Immature natural killer cell (primary cell): Measurements from ENCODE around the gene AXL. TPM values are rescaled to one million over a fixed set of nuclear protein-coding genes. Genes with fewer than 3 reads are reported as not detected.
A peak's percentile ranks its signal among the peaks of the same experiment; 100 is the strongest.
"Not testable (repeated sequence)": the region's sequence is repeated elsewhere in the genome, so short reads cannot be mapped to it uniquely, and the experiment has no call there.

ENCODE experiments used
- DNase-seq, 3 donors: peaks; one replicate each; pipeline ENCODE4 v3.0.0; 2022; ENCODE audit warnings: mixed read lengths in 1 of 3
- H3K27ac Mint-ChIP-seq, 6 donors: one replicate each; pipeline ENCODE4 v1.8.0; 2020; ENCODE audit warnings: mixed read lengths in 6 of 6, mild to moderate bottlenecking in 5 of 6, inconsistent platforms in 4 of 6, moderate library complexity in 3 of 6
- H3K27me3 Mint-ChIP-seq, 3 donors: one replicate each; pipeline ENCODE4 v1.8.0; 2020 to 2021; ENCODE audit warnings: low read depth in 3 of 3, mild to moderate bottlenecking in 3 of 3, mixed read lengths in 3 of 3, moderate library complexity in 3 of 3, inconsistent platforms in 1 of 3
- H3K36me3 Mint-ChIP-seq, 3 donors: one replicate each; pipeline ENCODE4 v1.8.0; 2020; ENCODE audit warnings: mixed read lengths in 3 of 3, inconsistent platforms in 2 of 3, mild to moderate bottlenecking in 2 of 3
- H3K4me1 Mint-ChIP-seq, 2 donors: one replicate each; pipeline ENCODE4 v1.8.0; 2020; ENCODE audit warnings: inconsistent platforms in 2 of 2, mild to moderate bottlenecking in 2 of 2, mixed read lengths in 2 of 2, moderate library complexity in 1 of 2
- H3K4me3 Mint-ChIP-seq, 5 donors: one replicate each; pipeline ENCODE4 v1.8.0; 2020; ENCODE audit warnings: mild to moderate bottlenecking in 5 of 5, mixed read lengths in 5 of 5, inconsistent platforms in 3 of 5, moderate library complexity in 3 of 5
- H3K9me3 Mint-ChIP-seq, 6 donors: one replicate each; pipeline ENCODE4 v1.8.0; 2020; ENCODE audit warnings: mild to moderate bottlenecking in 6 of 6, mixed read lengths in 6 of 6, inconsistent platforms in 4 of 6, moderate library complexity in 3 of 6
- polyA plus RNA-seq, 3 donors: library from polyadenylated mRNA; unstranded; fragments of 300-500 nt; fragmentation: Illumina TruSeq; gene quantifications; one replicate each; pipeline ENCODE4 v1.2.3, GENCODE V29; 2021

Gene AXL
- polyA plus RNA-seq, 3 donors from 2014 or later: 0.61 to 1.2 (median 0.97) TPM

GRCh38 chr19:41194157-41194552, 24.9 kb upstream of the AXL start:
- Mint-ChIP-seq H3K4me1 (peaks cover 0 to 2% of the 10 kb centered on the region in 2 donors), H3K4me3 (no peak overlapping the region), H3K27me3 (peaks cover 9 to 23% (median 12%) of the 10 kb centered on the region in 3 donors), H3K27ac (no peak overlapping the region), H3K36me3 (no peaks in the 10 kb centered on the region), H3K9me3 (no peaks in the 10 kb centered on the region)
- DNase-seq: no peak

GRCh38 chr19:41195675-41196497, 23.1 kb upstream of the AXL start:
- H3K9me3 Mint-ChIP-seq: no peaks in the 10 kb centered on the region
- H3K4me1 Mint-ChIP-seq: peaks cover 0 to 2% of the 10 kb centered on the region in 2 donors
- no peaks in the 10 kb centered on the region for H3K36me3 Mint-ChIP-seq
- peak overlapping the region in 1 of 6 donors; percentile 0 for H3K27ac Mint-ChIP-seq
- no peak overlapping the region for H3K4me3 Mint-ChIP-seq
- no peak for DNase-seq
- peaks cover 9 to 18% (median 14%) of the 10 kb centered on the region in 3 donors for H3K27me3 Mint-ChIP-seq

GRCh38 chr19:41198559-41198958, 20.5 kb upstream of the AXL start:
- H3K36me3 Mint-ChIP-seq: no peaks in the 10 kb centered on the region
- no peaks in the 10 kb centered on the region for H3K9me3 Mint-ChIP-seq
- H3K27me3 Mint-ChIP-seq: peaks cover 0 to 12% (median 9%) of the 10 kb centered on the region in 3 donors
- no peaks in the 10 kb centered on the region for H3K4me1 Mint-ChIP-seq
- H3K4me3 Mint-ChIP-seq: no peak overlapping the region
- no peak overlapping the region for H3K27ac Mint-ChIP-seq
- no peak for DNase-seq

GRCh38 chr19:41203371-41203770, 15.7 kb upstream of the AXL start:
- no peaks in the 10 kb centered on the region for H3K36me3 Mint-ChIP-seq
- H3K4me1 Mint-ChIP-seq: peaks cover 0 to 4% of the 10 kb centered on the region in 2 donors
- no peak for DNase-seq
- H3K27me3 Mint-ChIP-seq: peaks cover 3 to 11% (median 6%) of the 10 kb centered on the region in 3 donors
- peak overlapping the region in 1 of 6 donors; percentile 56 for H3K27ac Mint-ChIP-seq
- H3K4me3 Mint-ChIP-seq: no peak overlapping the region
- no peaks in the 10 kb centered on the region for H3K9me3 Mint-ChIP-seq

GRCh38 chr19:41204338-41204737, 14.7 kb upstream of the AXL start:
- H3K9me3 Mint-ChIP-seq, H3K4me3 Mint-ChIP-seq, H3K36me3 Mint-ChIP-seq, H3K27me3 Mint-ChIP-seq, H3K4me1 Mint-ChIP-seq: not testable (repeated sequence)
- H3K27ac Mint-ChIP-seq: peak overlapping the region; percentile 0 to 89 (median 80)
- DNase-seq: peak; percentile 78 to 83 (median 82)

- Mint-ChIP-seq H3K36me3 (no peaks in the 10 kb centered on the region), H3K4me1 (peaks cover 0 to 4% of the 10 kb centered on the region in 2 donors), H3K27ac (peak overlapping the region in 2 of 6 donors; percentile 10 to 72), H3K27me3 (peaks cover 3 to 6% (median 6%) of the 10 kb centered on the region in 3 donors), H3K4me3 (no peak overlapping the region), H3K9me3 (no peaks in the 10 kb centered on the region)
- no peak for DNase-seq
Measured at GRCh38 chr19:41205995-41206394, 13.0 kb upstream of the AXL start.

- Mint-ChIP-seq H3K9me3 (no peaks in the 10 kb centered on the region), H3K36me3 (no peaks in the 10 kb centered on the region), H3K4me1 (peaks cover 0 to 4% of the 10 kb centered on the region in 2 donors), H3K4me3 (no peak overlapping the region), H3K27ac (peak overlapping the region in 1 of 6 donors; percentile 72), H3K27me3 (peaks cover 3 to 6% (median 6%) of the 10 kb centered on the region in 3 donors)
- DNase-seq: no peak
Measured at GRCh38 chr19:41206456-41206855, 12.6 kb upstream of the AXL start.

- Mint-ChIP-seq H3K36me3 (no peaks in the 10 kb centered on the region), H3K9me3 (no peaks in the 10 kb centered on the region), H3K27ac (peak overlapping the region in 2 of 6 donors; percentile 2 to 21), H3K27me3 (peaks cover 3 to 8% (median 6%) of the 10 kb centered on the region in 3 donors), H3K4me1 (peaks cover 0 to 4% of the 10 kb centered on the region in 2 donors), H3K4me3 (no peak overlapping the region)
- no peak for DNase-seq
Measured at GRCh38 chr19:41206926-41207750, 11.9 kb upstream of the AXL start.

- H3K27me3 Mint-ChIP-seq: peaks cover 6 to 11% (median 10%) of the 10 kb centered on the region in 3 donors
- no peak for DNase-seq
- no peaks in the 10 kb centered on the region for H3K4me1 Mint-ChIP-seq
- H3K4me3 Mint-ChIP-seq: no peak overlapping the region
- no peaks in the 10 kb centered on the region for H3K9me3 Mint-ChIP-seq
- H3K27ac Mint-ChIP-seq: peak overlapping the region in 3 of 6 donors; percentile 1 to 39 (median 3)
- H3K36me3 Mint-ChIP-seq: no peaks in the 10 kb centered on the region
Measured at GRCh38 chr19:41214161-41214560, 4.9 kb upstream of the AXL start.

- Mint-ChIP-seq H3K27me3 (peaks cover 10 to 13% (median 11%) of the 10 kb centered on the region in 3 donors), H3K27ac (no peak overlapping the region), H3K4me1 (no peaks in the 10 kb centered on the region), H3K9me3 (no peaks in the 10 kb centered on the region), H3K36me3 (no peaks in the 10 kb centered on the region), H3K4me3 (no peak overlapping the region)
- no peak for DNase-seq
Measured at GRCh38 chr19:41217741-41218140, 1.3 kb upstream of the AXL start.

GRCh38 chr19:41218249-41218614, 791 bp upstream of the AXL start:
- no peaks in the 10 kb centered on the region for H3K9me3 Mint-ChIP-seq
- DNase-seq: no peak
- H3K4me1 Mint-ChIP-seq: no peaks in the 10 kb centered on the region
- no peak overlapping the region for H3K27ac Mint-ChIP-seq
- H3K36me3 Mint-ChIP-seq: no peaks in the 10 kb centered on the region
- H3K27me3 Mint-ChIP-seq: peaks cover 10 to 15% (median 11%) of the 10 kb centered on the region in 3 donors
- H3K4me3 Mint-ChIP-seq: no peak overlapping the region

GRCh38 chr19:41219924-41220567, 1.0 kb downstream of the AXL start:
- Mint-ChIP-seq H3K27ac (peak overlapping the region in 1 of 6 donors; percentile 59), H3K27me3 (peaks cover 10 to 14% (median 10%) of the 10 kb centered on the region in 3 donors), H3K4me3 (no peak overlapping the region), H3K9me3 (no peaks in the 10 kb centered on the region), H3K36me3 (no peaks in the 10 kb centered on the region), H3K4me1 (no peaks in the 10 kb centered on the region)
- DNase-seq: no peak

- H3K4me3 Mint-ChIP-seq: no peak overlapping the region
- DNase-seq: no peak
- no peaks in the 10 kb centered on the region for H3K9me3 Mint-ChIP-seq
- peaks cover 13 to 20% (median 13%) of the 10 kb centered on the region in 3 donors for H3K27me3 Mint-ChIP-seq
- no peak overlapping the region for H3K27ac Mint-ChIP-seq
- H3K36me3 Mint-ChIP-seq: no peaks in the 10 kb centered on the region
- peaks cover 5 to 6% of the 10 kb centered on the region in 2 donors for H3K4me1 Mint-ChIP-seq
Measured at GRCh38 chr19:41220811-41221210, 1.8 kb downstream of the AXL start.
